Neural cell (in vitro differentiated cells): ENCODE results near the gene HECW1. TPM values are rescaled to one million over a fixed set of nuclear protein-coding genes. Genes with fewer than 3 reads are reported as not detected.

ENCODE experiments used
- H2AFZ ChIP-seq: fragments of 200-600, 300-800 bp; sonication (generic), shearing (Covaris generic); 2 replicates; pipeline ENCODE4 v1.6.0; 2014; ENCODE audit warnings: low read depth, mild to moderate bottlenecking, antibody characterized with exemption, low read length, moderate library complexity
- H3F3A ChIP-seq: fragments of 200-600 bp; shearing (Covaris generic); 2 replicates; pipeline ENCODE4 v1.6.1; 2016; ENCODE audit warnings: mild to moderate bottlenecking, moderate library complexity, mixed read lengths, antibody characterized with exemption, low read length; ENCODE audit not compliant: insufficient read depth, poor library complexity, severe bottlenecking
- H3K27ac ChIP-seq: fragments of 200-600, 300-800 bp; sonication (generic), shearing (Covaris generic); 2 replicates; pipeline ENCODE4 v1.5.1; 2014; ENCODE audit warnings: mild to moderate bottlenecking, low read length, moderate library complexity
- H3K27me3 ChIP-seq: fragments of 300-800, 200-600 bp; sonication (generic), shearing (Covaris generic); 2 replicates; pipeline ENCODE4 v1.6.0; 2014; ENCODE audit warnings: mild to moderate bottlenecking, low read depth, low read length, moderate library complexity; ENCODE audit not compliant: insufficient read depth
- H3K36me3 ChIP-seq: fragments of 300-800, 200-600 bp; sonication (generic), shearing (Covaris generic); 2 replicates; pipeline ENCODE4 v1.5.1; 2014; ENCODE audit warnings: mild to moderate bottlenecking, antibody characterized with exemption, low read length, moderate library complexity; ENCODE audit not compliant: insufficient read depth
- H3K4me2 ChIP-seq: fragments of 300-800, 200-600 bp; sonication (generic), shearing (Covaris generic); 2 replicates; pipeline ENCODE4 v1.6.0; 2014; ENCODE audit warnings: mild to moderate bottlenecking, low read length
- H3K4me3 ChIP-seq: fragments of 300-800, 200-600 bp; sonication (generic), shearing (Covaris generic); 2 replicates; pipeline ENCODE4 v1.5.1; 2014; ENCODE audit warnings: mild to moderate bottlenecking, low read length, moderate library complexity
- H3K79me2 ChIP-seq: fragments of 200-600 bp; shearing (Covaris generic); replicated peaks from 2 replicates; pipeline ENCODE4 v1.6.0; 2014; ENCODE audit warnings: mild to moderate bottlenecking, low read length, moderate library complexity; ENCODE audit not compliant: insufficient read depth
- H3K9ac ChIP-seq: fragments of 300-800, 200-600 bp; sonication (generic), shearing (Covaris generic); 2 replicates; pipeline ENCODE4 v1.6.1; 2016; ENCODE audit warnings: mild to moderate bottlenecking, low read length, mixed read lengths
- H3K9me2 ChIP-seq: fragments of 200-600 bp; shearing (Covaris generic); 2 replicates; pipeline ENCODE4 v1.6.1; 2016; ENCODE audit warnings: mild to moderate bottlenecking, low read length, mixed read lengths; ENCODE audit not compliant: insufficient read depth
- H3K9me3 ChIP-seq: fragments of 200-600, 300-800 bp; sonication (generic), shearing (Covaris generic); 2 replicates; pipeline ENCODE4 v1.6.1; 2016; ENCODE audit warnings: mild to moderate bottlenecking, mixed run types, low read length, moderate library complexity, mixed read lengths
- H4K20me1 ChIP-seq: fragments of 200-600 bp; shearing (Covaris generic); 2 replicates; pipeline ENCODE4 v1.6.1; 2016; ENCODE audit warnings: mild to moderate bottlenecking, mixed run types; ENCODE audit not compliant: insufficient read depth
- CTCF ChIP-seq: fragments of 450-650 bp; IDR thresholded peaks from 2 replicates; pipeline ENCODE4 v1.5.1; 2014; ENCODE audit warnings: antibody characterized with exemption, mild to moderate bottlenecking, moderate library complexity; ENCODE audit not compliant: poor library complexity, severe bottlenecking
- EP300 ChIP-seq: fragments of 450-650 bp; conservative IDR thresholded peaks from 2 replicates; pipeline ENCODE4 v1.6.1; 2014; ENCODE audit warnings: antibody characterized with exemption, mild to moderate bottlenecking, moderate library complexity; ENCODE audit not compliant: poor library complexity, severe bottlenecking
- EZH2 ChIP-seq: fragments of 200-600, 300-800 bp; shearing (Covaris generic), sonication (generic); IDR thresholded peaks from 2 replicates; pipeline ENCODE4 v1.6.1; 2014; ENCODE audit warnings: antibody characterized with exemption, low read length, borderline replicate concordance, mild to moderate bottlenecking; ENCODE audit not compliant: insufficient read depth, poor library complexity, severe bottlenecking
- MXI1 ChIP-seq: fragments of 450-650 bp; conservative IDR thresholded peaks from 2 replicates; pipeline ENCODE4 v1.6.1; 2014; ENCODE audit warnings: antibody characterized with exemption, mild to moderate bottlenecking; ENCODE audit not compliant: poor library complexity, severe bottlenecking
- POLR2AphosphoS5 ChIP-seq: IDR thresholded peaks from 2 replicates; pipeline ENCODE4 v1.6.1; 2012
- RAD21 ChIP-seq: fragments of 450-650 bp; conservative IDR thresholded peaks from 2 replicates; pipeline ENCODE4 v1.6.1; 2014; ENCODE audit warnings: antibody characterized with exemption, mild to moderate bottlenecking, moderate library complexity
- REST ChIP-seq: IDR thresholded peaks from 2 replicates; pipeline ENCODE4 v1.6.1; 2012; ENCODE audit warnings: borderline replicate concordance
- SMC3 ChIP-seq: fragments of 450-650 bp; conservative IDR thresholded peaks from 2 replicates; pipeline ENCODE4 v1.6.1; 2014; ENCODE audit warnings: antibody characterized with exemption, mild to moderate bottlenecking, moderate library complexity; ENCODE audit not compliant: poor library complexity
- TAF1 ChIP-seq: IDR thresholded peaks from 2 replicates; pipeline ENCODE4 v1.6.1; 2012; ENCODE audit warnings: low read depth
- polyA plus RNA-seq: library from polyadenylated mRNA; depleted of rRNA; stranded (reverse); fragments of >200 nt; gene quantifications from 2 replicates; pipeline ENCODE4 v1.2.3, GENCODE V29; 2014

Gene HECW1
- polyA plus RNA-seq, 1 donor from 2014 or later: 13.8 TPM

GRCh38 chr7:43479543-43479942 is 367.1 kb downstream of the HECW1 start:
- Histone ChIP-seq H3K79me2 (no peaks in the 10 kb centered on the region), H3K4me3 (no peak overlapping the region), H2AFZ (no peak overlapping the region), H3K9me3 (no peaks in the 10 kb centered on the region), H3K27me3 (no peaks in the 10 kb centered on the region), H3K9ac (no peak overlapping the region), H3K9me2 (no peaks in the 10 kb centered on the region), H4K20me1 (no peaks in the 10 kb centered on the region), H3F3A (no peaks in the 10 kb centered on the region), H3K4me2 (no peak overlapping the region), H3K36me3 (no peaks in the 10 kb centered on the region), H3K27ac (no peak overlapping the region)
- TF ChIP-seq TAF1: no peak
- TF ChIP-seq EP300: no peak
- TF ChIP-seq EZH2: no peak
- TF ChIP-seq RAD21: no peak
- no peak for TF ChIP-seq CTCF
- no peak for TF ChIP-seq POLR2AphosphoS5
- no peak for TF ChIP-seq MXI1

- Histone ChIP-seq H3K4me3 (no peak overlapping the region), H3K79me2 (no peaks in the 10 kb centered on the region), H3K9me3 (no peaks in the 10 kb centered on the region), H3F3A (no peaks in the 10 kb centered on the region), H3K9ac (no peak overlapping the region), H3K36me3 (no peaks in the 10 kb centered on the region), H3K4me2 (no peak overlapping the region), H3K27me3 (no peaks in the 10 kb centered on the region), H3K9me2 (no peaks in the 10 kb centered on the region), H3K27ac (no peak overlapping the region), H2AFZ (no peak overlapping the region), H4K20me1 (no peaks in the 10 kb centered on the region)
- TF ChIP-seq CTCF (no peak), REST (no peak), RAD21 (no peak), EP300 (no peak), EZH2 (no peak), POLR2AphosphoS5 (no peak), MXI1 (no peak), TAF1 (no peak), SMC3 (no peak)
These were observed 368.1 kb downstream of the HECW1 start for GRCh38 chr7:43480581-43480980.
